HFF-Myc (cell line): ENCODE measurements around the gene SPTB.

Experiments used
- DNase-seq: peaks from one replicate; pipeline ENCODE4 v3.0.0-alpha.2; 2011; ENCODE audit warnings: low read depth; ENCODE audit errors: extremely low read depth
- H3K4me3 ChIP-seq: replicated peaks from 2 replicates; pipeline ENCODE4 v1.5.1; 2011; ENCODE audit warnings: low read depth, mild to moderate bottlenecking, control low read depth, low read length
- TF ChIP-seq, protein P1 (sequence below): IDR thresholded peaks from 2 replicates; pipeline ENCODE4 v1.5.1; 2012; ENCODE audit warnings: mild to moderate bottlenecking, low read depth, low read length, control low read depth; ENCODE audit errors: missing control alignments

Gene SPTB

DNA sequence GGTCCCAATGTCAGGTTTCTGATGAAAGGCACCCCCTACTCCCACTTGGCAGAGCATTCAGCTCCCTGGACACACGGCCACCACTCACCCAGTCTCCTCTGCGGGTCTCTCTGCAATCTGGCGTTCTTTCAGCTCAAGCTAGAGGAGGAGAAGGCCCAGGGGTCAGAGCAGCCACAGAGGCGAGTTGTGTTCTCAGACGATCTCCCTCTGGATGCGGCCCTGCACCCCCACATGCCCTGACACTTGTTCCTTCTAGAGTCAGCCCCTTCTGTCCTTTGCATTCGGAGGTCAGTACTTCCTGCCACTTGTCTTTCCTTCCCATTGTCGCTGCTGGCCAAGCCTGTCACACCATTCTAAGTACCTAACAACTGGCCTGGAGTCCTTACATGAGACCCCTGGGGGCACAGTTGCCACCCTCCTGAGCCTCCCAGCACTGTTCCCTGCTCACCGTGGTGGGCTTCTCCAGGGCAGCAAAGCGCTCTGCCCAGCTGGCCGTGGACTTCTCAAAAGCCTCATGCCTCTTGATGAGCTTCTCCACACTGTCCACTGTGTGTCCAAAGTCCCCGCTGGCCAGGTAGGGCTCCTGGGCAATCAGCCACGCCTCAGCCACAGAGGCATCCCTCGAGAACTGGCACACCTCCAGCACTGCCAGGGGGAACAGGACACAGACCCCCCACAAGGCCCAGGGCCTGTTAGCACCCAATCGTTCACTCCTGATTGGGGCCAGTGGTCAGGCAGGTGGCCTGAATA lies 112.3 kb downstream of the SPTB start:
- DNase-seq: no peak
- TF ChIP-seq, protein P1, sequence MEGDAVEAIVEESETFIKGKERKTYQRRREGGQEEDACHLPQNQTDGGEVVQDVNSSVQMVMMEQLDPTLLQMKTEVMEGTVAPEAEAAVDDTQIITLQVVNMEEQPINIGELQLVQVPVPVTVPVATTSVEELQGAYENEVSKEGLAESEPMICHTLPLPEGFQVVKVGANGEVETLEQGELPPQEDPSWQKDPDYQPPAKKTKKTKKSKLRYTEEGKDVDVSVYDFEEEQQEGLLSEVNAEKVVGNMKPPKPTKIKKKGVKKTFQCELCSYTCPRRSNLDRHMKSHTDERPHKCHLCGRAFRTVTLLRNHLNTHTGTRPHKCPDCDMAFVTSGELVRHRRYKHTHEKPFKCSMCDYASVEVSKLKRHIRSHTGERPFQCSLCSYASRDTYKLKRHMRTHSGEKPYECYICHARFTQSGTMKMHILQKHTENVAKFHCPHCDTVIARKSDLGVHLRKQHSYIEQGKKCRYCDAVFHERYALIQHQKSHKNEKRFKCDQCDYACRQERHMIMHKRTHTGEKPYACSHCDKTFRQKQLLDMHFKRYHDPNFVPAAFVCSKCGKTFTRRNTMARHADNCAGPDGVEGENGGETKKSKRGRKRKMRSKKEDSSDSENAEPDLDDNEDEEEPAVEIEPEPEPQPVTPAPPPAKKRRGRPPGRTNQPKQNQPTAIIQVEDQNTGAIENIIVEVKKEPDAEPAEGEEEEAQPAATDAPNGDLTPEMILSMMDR: no peak
- no peak overlapping the region for H3K4me3 ChIP-seq

DNA sequence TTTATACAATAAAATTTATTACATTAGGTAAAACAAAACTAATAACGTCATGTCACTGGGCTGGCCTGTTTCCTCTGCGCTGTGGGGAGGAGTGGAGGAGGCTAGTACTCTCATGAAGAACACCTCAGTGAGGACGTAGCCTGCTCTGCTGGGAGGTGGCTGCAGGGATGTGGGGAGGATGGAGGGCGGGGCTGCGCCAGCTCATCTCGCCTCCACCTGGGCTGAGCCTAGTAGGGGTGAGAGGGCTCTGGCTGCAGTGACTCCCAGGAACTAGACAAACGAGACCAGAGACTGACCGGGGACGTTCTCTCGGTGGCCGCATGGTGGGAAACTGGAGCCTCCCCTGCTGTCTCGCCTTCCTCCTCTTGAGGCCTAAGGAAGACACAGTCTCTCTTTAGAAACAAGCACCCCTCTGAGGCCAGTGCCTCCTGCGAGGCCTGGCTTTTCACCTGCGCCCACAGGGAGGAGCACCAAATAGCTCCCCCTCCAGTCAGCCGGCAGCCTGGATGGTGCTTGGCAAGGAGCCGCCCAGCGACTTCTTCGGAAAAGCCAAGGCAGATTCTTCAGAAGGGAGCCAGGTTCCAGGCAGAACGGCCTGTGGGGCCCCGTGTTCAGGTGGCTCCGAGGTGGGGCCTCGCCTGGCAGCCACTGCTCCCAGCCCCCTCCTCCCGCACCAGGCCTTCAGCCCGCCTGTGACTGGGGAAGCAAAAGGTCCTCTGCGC lies 113.1 kb downstream of the SPTB start:
- TF ChIP-seq, protein P1: no peak
- no peak overlapping the region for H3K4me3 ChIP-seq
- no peak for DNase-seq

DNA sequence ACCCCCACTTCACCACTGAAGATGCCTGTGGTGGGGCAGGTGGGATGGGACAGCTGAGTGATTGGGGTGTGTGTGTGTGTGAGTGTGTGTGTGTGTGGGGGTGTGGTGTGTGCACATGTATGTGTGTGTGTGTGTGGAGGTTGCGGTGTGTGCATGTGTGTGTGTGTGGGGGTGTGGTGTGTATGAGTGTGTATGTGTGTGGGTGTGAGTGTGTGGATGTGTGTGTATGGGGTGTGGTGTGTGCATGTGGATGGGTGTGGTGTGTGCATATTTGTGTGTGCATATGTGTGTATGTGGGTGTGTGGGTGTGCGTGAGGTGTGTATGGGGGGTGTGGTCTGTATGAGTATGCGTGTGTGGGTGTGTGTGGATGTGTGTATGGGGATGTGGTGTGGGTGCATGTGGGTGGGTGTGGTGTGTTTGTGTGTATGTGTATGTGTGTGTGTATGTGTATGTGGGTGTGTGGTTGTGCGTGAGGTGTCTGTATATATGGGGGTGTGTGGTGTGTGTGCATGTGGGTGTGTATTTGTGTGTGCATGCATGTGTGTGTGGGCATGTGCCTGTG lies 113.9 kb downstream of the SPTB start:
- no peak overlapping the region for H3K4me3 ChIP-seq
- no peak for DNase-seq
- TF ChIP-seq, protein P1: no peak

DNA sequence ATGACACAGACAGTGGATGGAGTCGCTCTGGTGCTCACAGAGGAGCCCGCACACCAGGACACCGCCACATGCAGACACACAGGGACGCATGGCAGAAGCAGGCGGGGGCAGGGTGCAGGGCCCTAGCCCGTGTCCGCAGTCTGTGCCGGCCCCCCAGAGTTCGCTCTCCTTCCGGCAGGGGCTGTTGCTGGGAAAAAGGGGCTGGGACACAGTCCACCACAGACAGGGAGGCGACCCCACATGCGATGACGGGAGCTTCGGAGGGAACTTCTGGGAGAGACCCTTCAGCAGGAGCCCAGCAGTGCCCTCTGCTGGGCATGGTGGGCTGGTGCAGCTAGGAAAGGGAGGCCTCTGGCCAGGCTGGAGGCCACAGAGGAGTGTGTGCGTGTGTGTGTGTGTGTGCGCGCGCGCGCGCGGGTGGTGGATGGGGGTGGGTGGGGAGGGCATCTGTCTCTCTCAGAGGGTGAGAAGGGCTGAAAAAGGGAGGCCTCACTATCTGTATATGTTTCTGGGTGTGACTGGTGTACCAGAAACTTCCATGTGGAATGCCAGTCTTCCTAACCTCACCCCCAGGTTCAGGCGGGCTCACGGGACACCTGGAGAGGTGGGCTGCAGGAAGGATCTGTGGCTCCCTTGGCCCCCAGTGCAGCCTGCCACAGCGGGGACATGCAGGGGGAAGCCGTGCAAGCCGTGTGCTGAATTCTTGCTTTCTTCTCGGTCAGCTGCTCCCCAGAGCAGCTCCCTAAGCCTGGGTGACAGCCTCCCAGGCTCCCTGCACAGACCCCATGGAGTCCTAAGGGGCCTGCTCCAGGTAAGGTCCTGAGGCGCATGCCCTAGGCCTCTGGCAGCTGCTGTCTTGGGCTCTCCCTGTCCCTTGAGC lies 114.8 kb downstream of the SPTB start:
- TF ChIP-seq, protein P1: peak; percentile 91
- no peak for DNase-seq
- H3K4me3 ChIP-seq: no peak overlapping the region

DNA sequence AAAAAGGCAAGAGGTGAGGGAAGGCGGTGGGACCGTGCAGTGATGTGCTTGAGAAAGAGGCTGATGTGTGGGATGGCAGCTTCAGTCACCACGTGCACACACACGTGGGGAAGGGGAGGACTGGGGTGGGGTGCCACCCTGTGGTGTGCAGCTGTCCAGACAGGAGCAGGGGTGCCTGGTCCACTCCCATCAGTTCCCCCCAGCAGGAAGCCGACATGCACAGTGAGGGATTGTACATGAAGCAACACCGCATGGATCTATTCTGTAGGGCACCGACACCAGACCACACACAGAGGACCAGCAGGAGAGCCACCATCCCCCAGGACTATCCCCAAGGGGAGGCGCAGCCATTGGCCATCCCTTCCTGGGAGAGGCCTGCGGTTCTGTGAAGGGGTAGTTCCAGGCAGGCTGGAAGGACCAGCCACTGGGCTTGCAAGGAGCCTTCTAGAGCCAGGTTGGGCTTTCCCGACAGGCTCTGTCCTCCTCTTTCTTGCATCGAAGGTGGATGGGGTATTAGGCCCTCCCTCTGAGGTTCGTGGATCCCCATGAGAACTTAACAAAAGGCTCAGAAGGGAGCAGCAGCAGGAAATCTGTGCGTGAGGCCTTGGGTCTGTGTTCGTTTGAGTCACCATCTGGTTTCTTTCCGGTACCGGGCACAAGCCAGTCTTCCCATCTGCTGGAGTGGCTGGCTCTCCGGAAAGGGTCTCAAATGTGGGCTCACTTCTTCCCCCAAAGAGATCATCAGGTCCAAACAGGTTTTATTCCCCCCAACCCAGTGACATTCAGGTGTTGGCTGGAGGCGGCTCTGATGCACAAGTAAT lies 115.7 kb downstream of the SPTB start:
- TF ChIP-seq, protein P1: no peak
- no peak for DNase-seq
- no peak overlapping the region for H3K4me3 ChIP-seq
